ENCODE measurements around the gene SMLR1.
"Not testable (repeated sequence)": the region's sequence is repeated elsewhere in the genome, so short reads cannot be mapped to it uniquely, and the experiment has no call there.

Gene SMLR1

GRCh38 chr6:130827247-130828149 is at the start of gene SMLR1:
TSS of gene SMLR1 (plus strand) at chr6:130827406. CDS start at chr6:130827414, 8 bp downstream.
- in situ Hi-C loops (cut with MboI; ENCODE audit: low sequenced_read_pairs): no loop called here

- in situ Hi-C loops (cut with MboI; ENCODE audit: low sequenced_read_pairs): no loop called here
Measured at GRCh38 chr6:130778946-130779657, 48.1 kb upstream of the SMLR1 start.

- in situ Hi-C loops (cut with MboI; ENCODE audit: low sequenced_read_pairs): no loop called here
Measured at GRCh38 chr6:130779658-130780033, 47.6 kb upstream of the SMLR1 start.

- in situ Hi-C loops (cut with MboI; ENCODE audit: low sequenced_read_pairs): no loop called here
Measured at GRCh38 chr6:130780122-130780521, 47.1 kb upstream of the SMLR1 start.

GRCh38 chr6:130781557-130781956 is 45.6 kb upstream of the SMLR1 start:
- in situ Hi-C loops (cut with MboI; ENCODE audit: low sequenced_read_pairs): no loop called here

- in situ Hi-C loops (cut with MboI; ENCODE audit: low sequenced_read_pairs): no loop called here
Measured at GRCh38 chr6:130783416-130784107, 43.6 kb upstream of the SMLR1 start.

- in situ Hi-C loops (cut with MboI; ENCODE audit: low sequenced_read_pairs): no loop called here
Measured at GRCh38 chr6:130787726-130788500, 39.3 kb upstream of the SMLR1 start.

GRCh38 chr6:130788954-130789353 is 38.3 kb upstream of the SMLR1 start:
- in situ Hi-C loops (cut with MboI; ENCODE audit: low sequenced_read_pairs): no loop called here

GRCh38 chr6:130794010-130794697 is 33.1 kb upstream of the SMLR1 start:
- in situ Hi-C loops (cut with MboI; ENCODE audit: low sequenced_read_pairs): no loop called here

- in situ Hi-C loops (cut with MboI; ENCODE audit: low sequenced_read_pairs): no loop called here
Measured at GRCh38 chr6:130794738-130795137, 32.5 kb upstream of the SMLR1 start.

- in situ Hi-C loops (cut with MboI; ENCODE audit: low sequenced_read_pairs): no loop called here
Measured at GRCh38 chr6:130796313-130796905, 30.8 kb upstream of the SMLR1 start.

GRCh38 chr6:130797061-130797460 is 30.1 kb upstream of the SMLR1 start:
- in situ Hi-C loops (cut with MboI; ENCODE audit: low sequenced_read_pairs): no loop called here

GRCh38 chr6:130801368-130801767 is 25.8 kb upstream of the SMLR1 start:
- in situ Hi-C loops (cut with MboI; ENCODE audit: low sequenced_read_pairs): not testable (repeated sequence)

- in situ Hi-C loops (cut with MboI; ENCODE audit: low sequenced_read_pairs): no loop called here
Measured at GRCh38 chr6:130810307-130811030, 16.7 kb upstream of the SMLR1 start.

GRCh38 chr6:130811932-130812331 is 15.3 kb upstream of the SMLR1 start:
- in situ Hi-C loops (cut with MboI; ENCODE audit: low sequenced_read_pairs): no loop called here

GRCh38 chr6:130814506-130814905 is 12.7 kb upstream of the SMLR1 start:
- in situ Hi-C loops (cut with MboI; ENCODE audit: low sequenced_read_pairs): no loop called here

GRCh38 chr6:130815200-130816071 is 11.8 kb upstream of the SMLR1 start:
- in situ Hi-C loops (cut with MboI; ENCODE audit: low sequenced_read_pairs): no loop called here

- in situ Hi-C loops (cut with MboI; ENCODE audit: low sequenced_read_pairs): no loop called here
Measured at GRCh38 chr6:130822736-130823135, 4.5 kb upstream of the SMLR1 start.
